ENCODE data around the gene MAN2A2. TPM values are rescaled to one million over a fixed set of nuclear protein-coding genes. Genes with fewer than 3 reads are reported as not detected.
"Not testable (repeated sequence)": the region's sequence is repeated elsewhere in the genome, so short reads cannot be mapped to it uniquely, and the experiment has no call there.

MAN2A2 gene
- total RNA-seq, 2 experiments from 2014 or later: 174 to 183 TPM

DNA sequence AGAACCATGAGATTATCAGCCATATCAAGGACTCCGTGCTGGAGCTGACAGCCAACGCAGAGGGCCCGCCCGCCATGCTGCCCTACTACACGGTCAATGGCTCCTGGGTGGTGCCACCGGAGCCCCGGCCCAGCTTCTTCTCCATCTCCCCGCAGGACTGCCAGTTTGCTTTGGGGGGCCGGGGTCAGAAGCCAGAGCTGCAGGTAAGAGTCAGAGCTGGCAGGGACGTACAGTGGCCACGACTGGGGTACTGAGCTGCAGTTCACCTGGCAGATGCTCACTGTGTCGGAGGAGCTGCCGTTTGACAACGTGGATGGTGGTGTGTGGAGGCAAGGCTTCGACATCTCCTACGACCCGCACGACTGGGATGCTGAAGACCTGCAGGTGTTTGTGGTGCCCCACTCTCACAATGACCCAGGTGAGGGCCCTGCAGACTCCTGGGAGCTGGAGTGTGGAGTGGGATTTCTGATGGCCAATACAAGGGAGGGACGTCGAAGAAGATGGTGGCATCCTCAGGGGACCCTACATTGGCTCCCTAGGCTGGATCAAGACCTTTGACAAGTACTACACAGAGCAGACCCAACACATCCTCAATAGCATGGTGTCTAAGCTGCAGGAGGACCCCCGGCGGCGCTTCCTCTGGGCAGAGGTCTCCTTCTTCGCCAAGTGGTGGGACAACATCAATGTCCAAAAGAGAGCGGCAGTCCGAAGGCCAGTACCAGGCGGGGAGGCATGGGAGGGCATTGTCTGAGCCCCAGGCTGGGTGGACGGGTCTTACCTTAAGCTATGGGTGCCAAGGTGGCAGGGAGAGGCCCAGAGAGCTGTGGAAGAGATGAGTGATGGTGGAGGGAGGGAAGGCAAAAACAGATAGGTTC is 2.4 kb downstream of the MAN2A2 start:
- no peaks in the 10 kb centered on the region for H3K27me3 Mint-ChIP-seq
- ATAC-seq: no peak
- H3K36me3 Mint-ChIP-seq: peaks cover 54% of the 10 kb centered on the region
- H3K27ac Mint-ChIP-seq: no peak overlapping the region
- H3K4me3 Mint-ChIP-seq: no peak overlapping the region
- CTCF ChIA-PET: interaction anchor here (0.7 to 9.5 kb wide), 6 partner anchors 16 to 258 kb away, joined by 3 to 181 read pairs (median 4); partner anchors contain the start of genes HDDC3 and UNC45A
- H3K9me3 Mint-ChIP-seq (ENCODE audit: low read depth): no peaks in the 10 kb centered on the region
- peaks cover 36% of the 10 kb centered on the region for H3K4me1 Mint-ChIP-seq
- no peak for DNase-seq

DNA sequence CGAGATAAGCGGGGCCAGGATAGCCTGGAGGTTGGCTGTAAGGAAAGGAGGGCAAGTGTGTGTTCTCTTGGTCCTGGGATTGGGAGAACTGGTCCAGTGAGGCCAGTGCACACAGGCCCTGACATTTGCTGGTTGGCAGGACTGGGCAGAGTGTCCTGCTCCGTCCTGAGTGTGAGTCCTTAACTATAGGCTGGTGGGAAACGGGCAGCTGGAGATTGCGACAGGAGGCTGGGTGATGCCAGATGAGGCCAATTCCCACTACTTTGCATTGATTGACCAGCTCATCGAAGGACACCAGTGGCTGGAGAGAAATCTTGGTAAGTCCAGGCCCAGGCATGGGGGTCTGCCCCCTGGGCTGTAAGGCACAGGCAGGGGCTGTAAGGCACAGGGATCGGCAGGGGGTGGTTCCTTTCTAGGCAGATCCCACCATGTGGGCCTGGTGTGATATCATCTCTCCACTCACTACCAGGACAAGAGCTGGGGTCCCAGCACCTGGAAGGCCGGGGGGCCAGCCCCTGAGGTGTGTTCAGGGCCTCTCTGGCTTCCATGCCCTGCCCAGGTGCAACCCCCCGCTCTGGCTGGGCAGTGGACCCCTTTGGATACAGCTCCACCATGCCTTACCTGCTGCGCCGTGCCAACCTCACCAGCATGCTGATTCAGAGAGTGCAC is 3.2 kb downstream of the MAN2A2 start:
- ATAC-seq (no peak), DNase-seq (no peak)
- no peaks in the 10 kb centered on the region for H3K9me3 Mint-ChIP-seq (ENCODE audit: low read depth)
- CTCF ChIA-PET: interaction anchor here (0.7 to 9.5 kb wide), 5 partner anchors 17 to 367 kb away, joined by 3 to 181 read pairs (median 3); partner anchors contain the start of genes HDDC3 and UNC45A
- H3K36me3 Mint-ChIP-seq: peaks cover 60% of the 10 kb centered on the region
- H3K27ac Mint-ChIP-seq: no peak overlapping the region
- no peaks in the 10 kb centered on the region for H3K27me3 Mint-ChIP-seq
- H3K4me3 Mint-ChIP-seq: no peak overlapping the region
- peaks cover 33% of the 10 kb centered on the region for H3K4me1 Mint-ChIP-seq

DNA sequence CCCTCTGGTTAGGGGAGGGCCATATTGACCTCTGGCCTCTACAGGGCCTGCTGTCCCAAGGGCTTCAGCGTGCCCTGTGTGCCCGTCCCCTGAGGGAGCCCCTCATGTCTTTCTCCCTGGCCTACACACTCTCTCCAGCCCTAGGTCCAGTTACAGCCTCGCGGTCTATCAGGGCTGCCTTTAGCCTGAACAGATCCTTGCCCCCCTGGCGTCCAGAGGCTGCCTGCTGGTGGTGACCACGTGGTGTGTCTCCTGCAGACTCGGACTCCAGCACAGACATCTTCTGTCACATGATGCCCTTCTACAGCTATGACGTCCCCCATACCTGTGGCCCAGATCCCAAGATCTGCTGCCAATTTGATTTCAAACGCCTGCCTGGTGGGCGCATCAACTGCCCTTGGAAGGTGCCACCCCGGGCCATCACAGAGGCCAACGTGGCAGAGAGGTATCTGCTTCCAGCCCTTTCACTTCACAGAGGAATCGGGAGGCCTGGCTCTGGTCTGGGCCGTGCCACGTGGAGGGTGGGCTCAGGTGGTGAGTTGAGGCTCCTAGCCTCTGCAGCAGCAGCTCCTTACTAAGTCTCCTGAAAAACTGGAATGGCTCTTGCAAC is 4.1 kb downstream of the MAN2A2 start:
- Mint-ChIP-seq H3K27ac (no peak overlapping the region), H3K27me3 (no peaks in the 10 kb centered on the region), H3K4me3 (no peak overlapping the region), H3K36me3 (peaks cover 63% of the 10 kb centered on the region), H3K4me1 (peaks cover 24% of the 10 kb centered on the region), H3K9me3 (ENCODE audit: low read depth) (no peaks in the 10 kb centered on the region)
- CTCF ChIA-PET: interaction anchor here (0.9 to 9.5 kb wide), 4 partner anchors 11 to 367 kb away, joined by 3 to 181 read pairs (median 7); partner anchors contain the start of genes HDDC3 and UNC45A
- no peak for ATAC-seq
- DNase-seq: no peak

DNA sequence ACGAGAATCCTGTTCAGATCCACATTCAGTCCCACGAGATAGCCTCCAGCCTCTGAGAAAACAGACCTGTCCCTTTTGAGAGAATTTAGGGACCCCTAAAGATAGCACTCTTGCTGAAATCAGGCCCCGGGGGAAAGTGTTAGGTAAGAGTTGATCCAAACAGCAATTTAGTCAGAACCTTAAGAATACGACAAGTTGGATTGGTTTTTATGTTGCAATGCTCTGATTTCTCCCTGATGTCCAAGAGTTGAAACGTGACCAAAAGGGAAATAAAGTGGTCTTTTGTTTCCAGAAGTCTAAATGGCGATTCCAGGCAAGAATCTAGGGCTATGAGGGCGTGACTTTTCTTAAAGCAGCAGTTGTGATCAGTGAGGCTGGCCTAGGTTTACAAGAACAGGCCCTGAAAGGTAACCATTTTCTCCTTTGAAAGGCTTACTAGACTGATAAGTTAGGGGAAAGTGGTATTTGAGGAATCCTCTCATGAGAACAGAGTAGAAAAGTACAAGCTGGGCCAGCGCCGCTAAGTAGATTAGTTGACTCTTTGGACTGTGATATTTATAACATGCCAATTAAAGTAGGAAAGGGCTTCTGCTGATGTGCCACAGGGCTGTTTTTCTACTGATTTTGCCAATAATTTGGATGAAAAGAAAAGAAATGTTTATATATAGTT is 4.9 kb downstream of the MAN2A2 start:
- H3K4me3 Mint-ChIP-seq: no peak overlapping the region
- CTCF ChIA-PET: interaction anchor here (0.9 kb wide), 1 partner anchor 10 kb away, joined by 3 read pairs; no protein-coding TSS in a partner anchor
- DNase-seq (no peak), ATAC-seq (no peak)
- H3K4me1 Mint-ChIP-seq: peaks cover 24% of the 10 kb centered on the region
- no peaks in the 10 kb centered on the region for H3K27me3 Mint-ChIP-seq
- H3K9me3 Mint-ChIP-seq (ENCODE audit: low read depth): no peaks in the 10 kb centered on the region
- peaks cover 66% of the 10 kb centered on the region for H3K36me3 Mint-ChIP-seq
- H3K27ac Mint-ChIP-seq: no peak overlapping the region

DNA sequence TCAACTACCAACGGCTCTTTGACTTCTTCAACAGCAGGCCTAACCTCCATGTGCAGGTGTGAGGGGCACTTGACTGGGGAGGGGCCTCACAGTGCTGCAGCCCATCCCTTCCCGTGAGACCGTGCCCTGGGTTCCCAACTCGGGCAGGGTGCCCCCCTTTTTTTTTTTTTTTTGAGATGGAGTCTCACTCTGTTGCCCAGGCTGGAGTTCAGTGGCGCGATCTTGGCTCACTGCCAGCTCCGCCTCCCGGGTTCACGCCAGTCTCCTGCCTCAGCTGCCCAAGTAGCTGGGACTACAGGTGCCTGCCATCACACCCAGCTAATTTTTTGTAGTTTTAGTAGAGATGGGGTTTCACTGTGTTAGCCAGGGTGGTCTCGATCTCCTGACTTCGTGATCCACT is 6.3 kb downstream of the MAN2A2 start:
- not testable (repeated sequence) for ATAC-seq; DNase-seq; H3K27me3 Mint-ChIP-seq; H3K9me3 Mint-ChIP-seq (ENCODE audit: low read depth); H3K4me3 Mint-ChIP-seq; H3K27ac Mint-ChIP-seq
- Mint-ChIP-seq H3K4me1 (peaks cover 15% of the 10 kb centered on the region), H3K36me3 (peaks cover 75% of the 10 kb centered on the region)
- CTCF ChIA-PET: interaction anchor here (1.2 to 1.6 kb wide), 2 partner anchors 14 to 17 kb away, joined by 3 read pairs; no protein-coding TSS in a partner anchor

DNA sequence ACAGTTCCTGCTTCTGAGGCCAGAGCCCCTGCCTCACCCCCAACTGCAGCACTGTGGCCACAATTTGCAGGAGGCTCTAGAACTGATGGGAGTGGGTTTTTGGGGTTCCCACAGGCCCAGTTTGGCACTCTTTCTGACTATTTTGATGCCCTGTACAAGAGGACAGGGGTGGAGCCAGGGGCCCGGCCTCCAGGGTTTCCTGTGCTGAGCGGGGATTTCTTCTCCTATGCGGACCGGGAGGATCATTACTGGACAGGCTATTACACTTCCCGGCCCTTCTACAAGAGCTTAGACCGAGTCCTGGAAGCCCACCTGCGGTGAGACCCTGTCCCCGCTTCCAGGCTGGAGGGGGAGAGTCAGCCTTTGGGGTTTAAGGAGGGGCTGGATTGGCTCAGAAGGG is 6.9 kb downstream of the MAN2A2 start:
- Mint-ChIP-seq H3K9me3 (ENCODE audit: low read depth) (no peaks in the 10 kb centered on the region), H3K36me3 (peaks cover 72% of the 10 kb centered on the region), H3K4me3 (no peak overlapping the region), H3K27me3 (no peaks in the 10 kb centered on the region), H3K27ac (no peak overlapping the region), H3K4me1 (peaks cover 10% of the 10 kb centered on the region)
- CTCF ChIA-PET: interaction anchor here (1.2 to 1.6 kb wide), 2 partner anchors 13 to 16 kb away, joined by 3 read pairs; no protein-coding TSS in a partner anchor
- no peak for DNase-seq
- no peak for ATAC-seq

DNA sequence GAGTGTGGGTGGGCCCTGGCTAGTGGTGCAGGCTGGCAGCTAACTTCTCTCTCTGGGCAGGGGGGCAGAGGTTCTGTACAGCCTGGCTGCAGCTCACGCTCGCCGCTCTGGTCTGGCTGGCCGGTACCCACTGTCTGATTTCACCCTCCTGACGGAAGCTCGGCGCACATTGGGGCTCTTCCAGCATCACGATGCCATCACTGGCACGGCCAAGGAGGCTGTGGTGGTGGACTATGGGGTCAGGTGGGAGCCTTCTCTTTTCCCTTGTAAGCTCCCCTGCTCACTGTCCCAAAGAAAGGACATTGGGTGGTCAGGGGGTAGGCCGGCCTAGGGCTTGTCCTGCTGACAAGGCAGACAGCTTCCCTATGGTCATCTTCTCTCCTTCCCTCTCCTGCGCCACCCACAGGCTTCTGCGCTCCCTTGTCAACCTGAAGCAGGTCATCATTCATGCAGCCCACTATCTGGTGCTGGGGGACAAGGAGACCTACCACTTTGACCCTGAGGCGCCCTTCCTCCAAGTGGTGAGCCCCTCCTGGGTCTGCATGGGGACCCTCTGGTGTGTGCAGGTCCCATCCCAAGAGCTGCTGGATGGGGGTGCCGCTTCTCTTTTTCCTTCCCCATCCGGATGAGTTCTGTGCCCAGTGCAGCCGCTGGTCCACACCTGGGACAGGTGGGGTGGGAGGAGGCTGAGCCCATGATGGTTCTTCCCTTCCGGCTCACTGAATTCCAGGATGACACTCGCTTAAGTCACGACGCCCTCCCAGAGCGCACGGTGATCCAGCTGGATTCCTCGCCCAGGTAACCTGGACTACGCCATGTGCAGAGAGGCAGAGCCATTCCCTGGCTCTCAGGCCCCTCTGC is 7.6 kb downstream of the MAN2A2 start:
- H3K27me3 Mint-ChIP-seq: no peaks in the 10 kb centered on the region
- H3K36me3 Mint-ChIP-seq: peaks cover 66% of the 10 kb centered on the region
- ATAC-seq: no peak
- H3K4me3 Mint-ChIP-seq: no peak overlapping the region
- peaks cover 4% of the 10 kb centered on the region for H3K4me1 Mint-ChIP-seq
- no peak overlapping the region for H3K27ac Mint-ChIP-seq
- CTCF ChIA-PET: interaction anchor here (1.6 kb wide), 1 partner anchor 13 kb away, joined by 3 read pairs; no protein-coding TSS in a partner anchor
- no peak for DNase-seq
- H3K9me3 Mint-ChIP-seq (ENCODE audit: low read depth): no peaks in the 10 kb centered on the region

DNA sequence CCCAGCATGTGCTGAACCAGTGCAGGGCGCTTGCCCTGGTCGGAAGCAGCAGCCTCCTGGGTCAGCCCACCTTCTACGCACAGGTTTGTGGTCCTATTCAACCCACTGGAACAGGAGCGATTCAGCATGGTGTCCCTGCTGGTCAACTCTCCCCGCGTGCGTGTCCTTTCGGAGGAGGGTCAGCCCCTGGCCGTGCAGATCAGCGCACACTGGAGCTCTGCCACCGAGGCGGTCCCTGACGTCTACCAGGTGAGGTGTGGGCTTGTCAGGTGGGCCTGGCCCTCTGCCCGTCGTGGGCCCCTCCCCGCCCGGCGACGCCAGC is 8.2 kb downstream of the MAN2A2 start:
- ATAC-seq (no peak), DNase-seq (no peak)
- H3K4me1 Mint-ChIP-seq: no peaks in the 10 kb centered on the region
- CTCF ChIA-PET: no interaction called here
- no peak overlapping the region for H3K27ac Mint-ChIP-seq
- H3K4me3 Mint-ChIP-seq: no peak overlapping the region
- no peaks in the 10 kb centered on the region for H3K27me3 Mint-ChIP-seq
- peaks cover 61% of the 10 kb centered on the region for H3K36me3 Mint-ChIP-seq
- no peaks in the 10 kb centered on the region for H3K9me3 Mint-ChIP-seq (ENCODE audit: low read depth)

DNA sequence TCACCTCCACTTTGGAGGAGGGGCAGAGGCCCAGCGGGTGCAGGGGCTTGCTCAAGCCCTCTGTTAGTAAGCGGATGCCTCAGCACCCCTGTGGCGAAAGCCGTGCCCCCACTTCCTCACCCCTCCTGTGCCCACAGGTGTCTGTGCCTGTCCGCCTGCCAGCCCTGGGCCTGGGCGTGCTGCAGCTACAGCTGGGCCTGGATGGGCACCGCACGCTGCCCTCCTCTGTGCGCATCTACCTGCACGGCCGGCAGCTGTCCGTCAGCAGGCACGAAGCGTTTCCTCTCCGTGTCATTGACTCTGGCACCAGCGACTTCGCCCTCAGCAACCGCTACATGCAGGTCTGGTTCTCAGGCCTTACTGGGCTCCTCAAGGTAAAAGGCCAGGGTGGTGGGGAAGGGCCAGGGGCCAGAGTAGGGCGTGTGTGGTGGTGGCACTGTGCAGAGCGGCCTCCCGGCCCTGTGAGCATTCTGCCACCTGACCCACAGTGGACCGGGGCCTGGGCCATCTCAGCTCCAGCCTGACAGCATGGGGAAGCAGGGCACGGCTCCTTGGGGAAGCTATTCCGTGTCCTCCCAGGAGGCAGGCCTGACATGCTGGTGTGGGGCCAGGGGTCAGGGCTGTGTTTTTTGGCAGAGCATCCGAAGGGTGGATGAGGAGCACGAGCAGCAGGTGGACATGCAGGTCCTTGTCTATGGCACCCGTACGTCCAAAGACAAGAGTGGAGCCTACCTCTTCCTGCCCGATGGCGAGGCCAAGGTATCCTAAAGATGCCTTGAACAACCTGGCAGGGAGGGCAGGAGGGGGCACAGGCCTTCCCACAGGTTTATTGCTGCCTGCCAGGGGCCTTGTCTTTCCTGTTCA is 9.0 kb downstream of the MAN2A2 start:
- no peaks in the 10 kb centered on the region for H3K4me1 Mint-ChIP-seq
- peaks cover 61% of the 10 kb centered on the region for H3K36me3 Mint-ChIP-seq
- ATAC-seq (no peak), DNase-seq (no peak)
- no peaks in the 10 kb centered on the region for H3K27me3 Mint-ChIP-seq
- H3K27ac Mint-ChIP-seq: no peak overlapping the region
- H3K9me3 Mint-ChIP-seq (ENCODE audit: low read depth): no peaks in the 10 kb centered on the region
- CTCF ChIA-PET: no interaction called here
- no peak overlapping the region for H3K4me3 Mint-ChIP-seq

DNA sequence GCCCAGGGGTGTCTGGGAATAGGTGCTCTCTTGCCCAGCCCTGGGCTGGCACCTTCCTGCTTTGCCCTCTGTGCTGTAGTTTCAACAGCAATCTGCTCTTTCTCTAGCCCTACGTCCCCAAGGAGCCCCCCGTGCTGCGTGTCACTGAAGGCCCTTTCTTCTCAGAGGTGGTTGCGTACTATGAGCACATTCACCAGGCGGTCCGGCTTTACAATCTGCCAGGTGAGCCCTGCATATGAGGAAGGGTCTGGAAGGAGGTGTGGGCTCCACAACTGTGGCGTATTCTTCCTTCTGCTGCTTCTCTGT is 9.6 kb downstream of the MAN2A2 start:
- Mint-ChIP-seq H3K4me1 (no peaks in the 10 kb centered on the region), H3K27ac (no peak overlapping the region), H3K27me3 (no peaks in the 10 kb centered on the region), H3K36me3 (peaks cover 60% of the 10 kb centered on the region), H3K9me3 (ENCODE audit: low read depth) (no peaks in the 10 kb centered on the region), H3K4me3 (no peak overlapping the region)
- ATAC-seq (no peak), DNase-seq (no peak)
- CTCF ChIA-PET: no interaction called here

DNA sequence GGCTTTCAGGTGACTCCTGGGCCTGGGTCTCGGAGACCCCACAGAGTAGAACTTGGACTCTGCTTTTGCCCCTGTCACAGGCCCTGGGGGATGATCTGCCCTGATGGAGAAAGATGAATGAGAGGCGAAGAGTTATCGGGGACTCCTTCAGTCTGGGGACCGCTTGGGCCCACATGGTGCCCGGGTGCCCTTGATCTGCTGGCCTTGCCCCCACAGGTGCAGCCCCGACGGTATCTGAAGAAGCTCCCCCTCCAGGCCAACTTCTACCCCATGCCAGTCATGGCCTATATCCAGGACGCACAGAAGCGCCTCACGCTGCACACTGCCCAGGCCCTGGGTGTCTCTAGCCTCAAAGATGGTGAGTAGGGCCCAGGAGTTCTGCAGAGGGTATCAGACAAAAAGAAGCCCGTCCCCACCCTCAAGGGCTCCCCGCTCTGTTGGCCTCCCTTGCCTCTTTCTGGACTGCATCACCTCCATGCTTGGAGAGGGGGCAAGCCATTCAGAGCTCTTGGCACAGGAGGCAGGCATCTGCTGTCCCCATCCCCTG is 10.4 kb downstream of the MAN2A2 start:
- Mint-ChIP-seq H3K9me3 (ENCODE audit: low read depth) (no peaks in the 10 kb centered on the region), H3K27ac (no peak overlapping the region), H3K4me3 (no peak overlapping the region), H3K4me1 (no peaks in the 10 kb centered on the region), H3K36me3 (peaks cover 61% of the 10 kb centered on the region), H3K27me3 (no peaks in the 10 kb centered on the region)
- ATAC-seq (no peak), DNase-seq (no peak)
- CTCF ChIA-PET: interaction anchor here (0.8 to 2.1 kb wide), 2 partner anchors 12 to 19 kb away, joined by 3 to 9 read pairs; partner anchors contain the start of gene HDDC3
